SK-MEL-5 (cell line): ENCODE data around the gene MICB. TPM values are rescaled to one million over a fixed set of nuclear protein-coding genes. Genes with fewer than 3 reads are reported as not detected.
"Not testable (repeated sequence)": the region's sequence is repeated elsewhere in the genome, so short reads cannot be mapped to it uniquely, and the experiment has no call there.

Experiments
- DNase-seq: peaks from one replicate; pipeline ENCODE4 v3.0.0-alpha.2; 2016; ENCODE audit warnings: low read depth, low spot score
- in situ Hi-C: cut with HindIII; loops from 2 replicates; pipeline ENCODE4 v1.10.0; 2016; ENCODE audit warnings: low sequenced_read_pairs, high pct_unique_total_duplicates, low pct_unique_long_range_greater_than_20kb
- small RNA-seq, 2 experiments: library from RNA; depleted of rRNA; stranded (forward); fragments of <200 nt; gene quantifications; one replicate each; pipeline ENCODE3, GENCODE V24; 2014
- total RNA-seq: library from RNA; depleted of rRNA; stranded (reverse); fragments of >200 nt; shearing (Covaris generic); gene quantifications from 2 replicates; pipeline ENCODE4 v1.2.3, GENCODE V29; 2014; rRNA removed

The MICB gene
- total RNA-seq, 1 experiment from 2014 or later: 7.0 TPM

GRCh38 chr6:31546958-31547726 lies 49.2 kb downstream of the MICB start, which contains the start of gene NFKBIL1:
Gene NFKBIL1, plus strand, starts transcription at chr6:31547608. Its CDS starts 87 bp downstream, at chr6:31547695.
- peak; percentile 97 for DNase-seq
- in situ Hi-C loops: no loop called here

DNA sequence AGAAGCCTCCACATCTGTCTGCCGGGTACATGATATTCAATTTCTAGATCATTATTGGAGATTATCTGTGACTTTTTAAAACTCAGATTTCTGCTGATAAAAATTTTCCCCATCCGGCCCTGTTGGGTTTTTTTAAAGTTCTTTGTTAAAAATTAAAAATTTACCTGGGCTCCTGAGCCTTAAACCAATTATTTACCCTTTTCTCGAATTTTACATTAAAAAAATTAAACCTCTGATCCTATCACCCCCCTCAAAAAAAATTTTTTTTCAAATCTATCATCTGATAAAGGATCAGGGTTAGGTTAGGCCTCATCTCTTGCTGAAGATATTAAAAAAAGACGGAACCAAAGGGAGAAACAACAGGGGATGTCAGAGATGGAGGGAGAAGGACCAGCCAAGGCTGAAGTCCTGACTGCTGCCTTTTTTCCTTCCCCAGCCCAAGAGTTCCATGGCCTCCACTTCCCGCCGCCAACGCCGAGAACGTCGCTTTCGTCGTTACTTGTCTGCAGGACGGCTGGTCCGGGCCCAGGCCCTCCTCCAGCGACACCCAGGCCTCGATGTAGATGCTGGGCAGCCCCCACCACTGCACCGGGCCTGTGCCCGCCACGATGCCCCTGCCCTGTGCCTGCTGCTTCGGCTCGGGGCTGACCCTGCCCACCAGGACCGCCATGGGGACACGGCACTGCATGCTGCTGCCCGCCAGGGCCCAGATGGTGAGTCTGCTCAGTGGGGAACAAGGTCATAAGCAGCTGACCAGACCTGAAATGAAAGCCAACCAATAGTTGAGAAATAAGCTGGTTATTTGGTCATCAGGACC lies 50.0 kb downstream of the MICB start:
- in situ Hi-C loops: no loop called here
- DNase-seq: no peak

DNA sequence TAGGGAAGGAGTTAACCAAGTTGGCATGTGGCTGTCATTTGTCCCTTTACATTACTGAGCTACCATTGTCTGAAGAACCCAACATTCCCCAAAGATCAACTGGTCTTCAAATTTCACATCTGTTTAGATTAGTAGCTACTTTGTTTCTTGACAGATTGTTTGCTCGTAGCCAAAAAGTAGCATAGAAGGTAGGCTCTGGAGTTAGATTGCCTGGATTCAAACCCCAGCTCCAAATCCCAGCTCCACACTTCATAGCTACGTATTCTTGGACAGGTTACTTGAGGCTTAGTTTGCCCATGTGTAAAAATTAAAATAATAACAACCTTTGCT lies 50.6 kb downstream of the MICB start:
- in situ Hi-C loops: no loop called here

DNA sequence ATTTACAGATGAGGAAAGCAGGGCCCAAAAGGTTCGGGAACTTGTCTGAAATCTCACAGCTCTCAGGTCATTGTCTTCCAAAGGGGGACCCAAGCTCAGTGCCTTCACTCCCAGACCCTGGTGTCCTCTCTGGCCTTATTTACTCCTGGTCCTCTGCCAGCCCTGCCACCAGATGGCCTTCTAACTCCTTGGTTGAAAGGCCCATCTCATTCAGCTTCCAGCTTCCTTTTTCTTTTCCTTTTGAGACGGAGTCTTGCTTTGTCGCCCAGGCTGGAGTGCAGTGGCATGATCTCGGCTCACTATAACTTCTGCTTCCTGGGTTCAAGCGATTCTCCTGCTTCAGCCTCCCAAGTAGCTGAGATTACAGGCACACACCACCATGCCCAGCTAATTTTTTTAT lies 53.4 kb downstream of the MICB start:
- in situ Hi-C loops: not testable (repeated sequence)
- DNase-seq: peak; percentile 81

More for the DNA sequence above, 50.6 kb downstream of the MICB start:
- DNase-seq: no peak

DNA sequence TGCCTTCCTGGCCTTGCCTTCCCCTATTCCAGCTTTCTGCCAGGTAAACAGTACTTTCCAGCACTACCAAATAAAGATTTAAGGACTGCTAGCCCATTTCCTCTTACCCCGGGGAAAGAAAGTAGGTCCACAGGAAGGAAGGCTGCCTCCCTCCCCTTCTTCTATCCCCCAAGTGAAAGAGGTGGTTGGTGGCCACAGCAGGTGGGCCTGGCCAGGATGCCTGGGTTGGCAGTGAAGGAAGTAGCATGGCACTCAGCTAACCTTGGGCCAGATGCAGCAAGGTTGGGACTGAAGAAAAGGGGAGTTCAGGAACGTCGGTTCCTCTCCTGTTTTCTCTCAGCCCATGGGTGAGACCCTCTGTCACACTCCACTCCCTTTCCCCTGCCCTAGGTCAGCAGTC lies 58.4 kb downstream of the MICB start:
- in situ Hi-C loops: no loop called here
- no peak for DNase-seq

GRCh38 chr6:31557443-31558317 lies 59.7 kb downstream of the MICB start:
- no peak for DNase-seq
- in situ Hi-C loops: no loop called here

DNA sequence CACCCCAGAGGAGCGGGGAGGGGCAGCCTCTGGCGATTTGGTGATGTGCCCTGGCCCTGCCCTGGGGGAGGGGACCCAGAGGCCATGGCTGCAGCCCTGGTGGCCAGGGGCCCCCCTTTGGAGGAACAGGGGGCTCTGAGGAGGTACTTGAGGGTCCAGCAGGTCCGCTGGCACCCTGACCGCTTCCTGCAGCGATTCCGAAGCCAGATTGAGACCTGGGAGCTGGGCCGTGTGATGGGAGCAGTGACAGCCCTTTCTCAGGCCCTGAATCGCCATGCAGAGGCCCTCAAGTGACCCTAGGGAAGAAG lies 60.3 kb downstream of the MICB start:
- DNase-seq: no peak
- in situ Hi-C loops: no loop called here

DNA sequence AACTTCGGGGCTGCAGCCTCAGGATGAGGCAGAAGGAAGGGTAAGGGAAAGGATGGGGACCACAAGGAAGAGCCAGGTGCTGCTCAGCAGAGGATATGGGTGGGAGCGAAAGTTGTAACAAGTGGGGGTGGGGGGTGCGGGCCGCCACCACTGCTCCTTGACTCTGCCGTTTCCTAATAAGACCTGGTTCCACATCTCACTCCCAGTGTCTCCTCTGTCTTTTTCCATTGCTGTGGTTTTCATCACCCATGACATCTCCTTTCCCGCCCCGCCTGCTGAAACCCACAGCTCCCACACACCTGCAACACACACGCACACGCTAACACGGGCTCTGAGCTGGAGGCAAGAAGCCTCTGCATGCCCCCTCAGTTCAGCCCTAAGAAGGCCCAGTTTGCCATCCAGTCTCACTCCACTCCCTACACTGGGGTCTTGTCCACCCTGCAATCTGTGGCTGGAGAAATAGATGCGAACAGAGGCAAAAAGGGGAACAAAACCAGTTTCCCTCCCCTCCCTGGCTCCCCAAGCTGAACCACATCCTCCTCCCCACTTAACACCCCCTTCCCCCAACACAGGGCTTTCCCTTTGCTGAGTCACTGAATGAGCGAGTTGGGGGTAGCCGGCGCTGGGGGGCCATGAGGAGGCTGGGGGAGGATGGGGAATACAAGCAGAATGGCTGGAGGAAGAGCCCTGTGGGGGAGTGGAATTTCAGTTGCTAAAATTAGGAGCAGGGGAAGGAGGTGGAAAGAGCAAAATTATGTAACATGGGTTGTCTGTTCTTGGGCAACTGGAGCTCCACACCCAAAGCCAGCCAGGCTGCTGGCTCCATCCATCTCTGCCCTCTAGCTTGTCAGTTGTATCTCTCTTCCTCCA lies 60.9 kb downstream of the MICB start:
- no peak for DNase-seq
- in situ Hi-C loops: no loop called here

GRCh38 chr6:31559606-31559957 lies 61.6 kb downstream of the MICB start:
- DNase-seq: no peak
- in situ Hi-C loops: no loop called here

GRCh38 chr6:31559958-31560696 lies 62.2 kb downstream of the MICB start:
- no peak for DNase-seq
- in situ Hi-C loops: no loop called here

DNA sequence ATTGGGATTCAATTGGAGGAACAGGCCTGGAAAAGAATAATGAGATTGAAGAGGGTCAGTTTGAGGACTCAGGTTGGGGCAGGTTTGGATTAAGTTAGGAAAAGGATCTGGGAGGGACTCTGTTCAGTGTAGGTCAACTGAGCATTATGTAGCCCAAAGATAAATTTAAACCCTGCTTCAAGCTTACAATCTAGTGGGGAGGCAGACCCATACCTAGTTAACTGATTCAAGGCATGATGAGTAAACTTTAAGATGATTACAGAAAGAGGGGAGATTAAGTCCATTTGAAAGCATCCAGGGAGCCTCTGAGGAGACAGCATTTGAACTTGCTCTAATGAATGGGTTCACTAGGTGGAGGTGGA lies 62.7 kb downstream of the MICB start:
- in situ Hi-C loops: no loop called here
- no peak for DNase-seq

Small RNAs within 50 kb of the gene (small RNA-seq; reads per million reads assigned to genes)
- gene AL663061.1: 0 reads per million in 2 experiments
- 0 reads per million in 2 experiments for gene RF00019
- 52.7 to 646 reads per million in 2 experiments for gene SNORD117
- gene SNORD84: 0 reads per million in 2 experiments

Other genes with a start within 250 kb of the MICB start
- gene HLA-C, start 226.1 kb upstream of the MICB start, total RNA-seq: 131 and 136 TPM in 2 replicates
- 179 and 192 TPM in 2 replicates for gene HLA-B, start 141.0 kb upstream of the MICB start, total RNA-seq
- gene MICA, start 94.5 kb upstream of the MICB start, total RNA-seq: 71.5 and 77.4 TPM in 2 replicates
- gene MCCD1, start 30.8 kb downstream of the MICB start, total RNA-seq: not detected in 2 replicates
- gene DDX39B, start 43.9 kb downstream of the MICB start, total RNA-seq: 384 and 391 TPM in 2 replicates
- gene ATP6V1G2, start 48.5 kb downstream of the MICB start, total RNA-seq: 0.32 and 0.45 TPM in 2 replicates
- gene NFKBIL1, start 49.5 kb downstream of the MICB start, total RNA-seq: 17.2 and 17.8 TPM in 2 replicates
- gene LTA, start 74.1 kb downstream of the MICB start, total RNA-seq: not detected in 2 replicates
- gene TNF, start 77.4 kb downstream of the MICB start, total RNA-seq: not detected in 2 replicates
- not detected in 2 replicates for gene LTB, start 84.3 kb downstream of the MICB start, total RNA-seq
- not detected in 2 replicates for gene LST1, start 88.1 kb downstream of the MICB start, total RNA-seq
- not detected in 2 replicates for gene NCR3, start 94.9 kb downstream of the MICB start, total RNA-seq
- not detected in 2 replicates for gene AIF1, start 117.1 kb downstream of the MICB start, total RNA-seq
- gene PRRC2A, start 122.6 kb downstream of the MICB start, total RNA-seq: 32.0 and 48.6 TPM in 2 replicates
- gene BAG6, start 154.5 kb downstream of the MICB start, total RNA-seq: 110 and 149 TPM in 2 replicates
- gene APOM, start 157.7 kb downstream of the MICB start, total RNA-seq: 0.42 and 0.43 TPM in 2 replicates
- 24.5 and 25.6 TPM in 2 replicates for gene C6orf47, start 162.6 kb downstream of the MICB start, total RNA-seq
- 17.8 and 18.5 TPM in 2 replicates for gene GPANK1, start 166.9 kb downstream of the MICB start, total RNA-seq
- gene CSNK2B, start 167.9 kb downstream of the MICB start, total RNA-seq: 213 and 226 TPM in 2 replicates
- 0.85 and 0.87 TPM in 2 replicates for gene LY6G5B, start 171.8 kb downstream of the MICB start, total RNA-seq
- gene LY6G5C, start 182.9 kb downstream of the MICB start, total RNA-seq: 0.48 TPM in 1 of 2 replicates, not detected in the other
- 53.0 and 55.0 TPM in 2 replicates for gene ABHD16A, start 205.2 kb downstream of the MICB start, total RNA-seq
- gene LY6G6F, start 208.7 kb downstream of the MICB start, total RNA-seq: not detected in 2 replicates
- not detected in 2 replicates for gene LY6G6D, start 217.2 kb downstream of the MICB start, total RNA-seq
- gene LY6G6C, start 223.6 kb downstream of the MICB start, total RNA-seq: not detected in 2 replicates
- gene MPIG6B, start 225.2 kb downstream of the MICB start, total RNA-seq: not detected in 2 replicates
- 4.6 and 4.7 TPM in 2 replicates for gene DDAH2, start 231.2 kb downstream of the MICB start, total RNA-seq
- gene CLIC1, start 238.4 kb downstream of the MICB start, total RNA-seq: 466 and 467 TPM in 2 replicates
- gene MSH5, start 241.9 kb downstream of the MICB start, total RNA-seq: 16.1 and 17.5 TPM in 2 replicates